HG03571 (cell line): ENCODE data around the gene PLIN3.
"Not testable (repeated sequence)": the region's sequence is repeated elsewhere in the genome, so short reads cannot be mapped to it uniquely, and the experiment has no call there.

Experiments
- ATAC-seq: cut with Tn5 transposase; IDR thresholded peaks from one replicate; pipeline ENCODE4 v1.9.1; 2021; ENCODE audit not compliant: unreplicated experiment

Gene PLIN3

DNA sequence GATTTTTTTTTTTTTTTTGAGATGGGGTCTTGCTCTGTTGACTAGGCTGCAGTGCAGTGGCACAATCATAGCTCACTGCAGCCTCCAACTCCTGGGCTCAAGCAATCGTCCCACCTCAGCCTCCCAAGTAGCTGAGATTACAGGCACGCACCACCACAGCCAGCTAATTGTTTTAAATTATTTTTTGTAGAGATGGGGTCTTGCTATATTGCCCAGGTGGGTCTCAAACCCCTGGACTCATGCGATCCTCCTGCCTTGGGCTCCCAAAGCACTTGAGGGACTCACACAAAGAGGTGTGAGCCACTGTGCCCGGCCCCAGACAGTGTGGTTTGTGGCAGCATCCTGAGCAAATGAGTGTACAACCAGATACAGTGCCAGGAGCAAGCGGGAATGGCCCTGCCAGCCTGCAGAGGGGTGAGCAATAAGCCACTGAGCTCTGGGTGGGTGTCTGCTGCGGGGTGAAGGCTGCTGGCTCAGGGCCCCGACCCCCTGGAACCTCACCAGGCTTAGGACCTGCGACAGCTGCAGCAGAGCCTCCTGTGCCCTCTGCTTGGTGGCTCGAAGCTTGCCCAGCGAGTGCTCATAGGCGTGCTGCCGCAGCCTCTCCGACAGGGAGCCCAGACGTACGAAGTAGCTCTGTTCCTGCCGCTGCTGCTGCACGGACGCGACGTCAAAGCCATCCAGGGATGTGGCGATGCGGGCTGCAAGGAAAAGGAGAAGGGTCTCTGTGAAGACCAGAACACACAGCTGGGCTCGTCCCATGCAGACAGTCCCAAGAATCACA, 20.1 kb downstream of the PLIN3 start:
- ATAC-seq: no peak

DNA sequence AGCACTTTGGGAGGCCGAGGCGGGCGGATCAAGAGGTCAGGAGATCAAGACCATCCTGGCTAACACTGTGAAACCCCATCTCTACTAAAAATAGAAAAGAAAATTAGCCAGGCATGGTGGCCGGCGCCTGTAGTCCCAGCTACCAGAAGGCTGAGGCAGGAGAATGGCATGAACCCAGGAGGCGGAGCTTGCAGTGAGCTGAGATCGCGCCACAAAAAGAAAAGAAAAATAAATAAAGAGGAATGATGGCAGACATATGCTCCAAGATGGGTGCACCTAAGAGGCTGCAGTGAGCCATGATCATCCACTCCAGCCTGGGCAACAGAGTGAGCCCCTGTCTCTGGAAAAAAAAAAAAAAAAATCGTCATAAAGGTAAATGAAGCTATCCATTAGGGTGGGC, 21.5 kb downstream of the PLIN3 start:
- ATAC-seq: not testable (repeated sequence)

DNA sequence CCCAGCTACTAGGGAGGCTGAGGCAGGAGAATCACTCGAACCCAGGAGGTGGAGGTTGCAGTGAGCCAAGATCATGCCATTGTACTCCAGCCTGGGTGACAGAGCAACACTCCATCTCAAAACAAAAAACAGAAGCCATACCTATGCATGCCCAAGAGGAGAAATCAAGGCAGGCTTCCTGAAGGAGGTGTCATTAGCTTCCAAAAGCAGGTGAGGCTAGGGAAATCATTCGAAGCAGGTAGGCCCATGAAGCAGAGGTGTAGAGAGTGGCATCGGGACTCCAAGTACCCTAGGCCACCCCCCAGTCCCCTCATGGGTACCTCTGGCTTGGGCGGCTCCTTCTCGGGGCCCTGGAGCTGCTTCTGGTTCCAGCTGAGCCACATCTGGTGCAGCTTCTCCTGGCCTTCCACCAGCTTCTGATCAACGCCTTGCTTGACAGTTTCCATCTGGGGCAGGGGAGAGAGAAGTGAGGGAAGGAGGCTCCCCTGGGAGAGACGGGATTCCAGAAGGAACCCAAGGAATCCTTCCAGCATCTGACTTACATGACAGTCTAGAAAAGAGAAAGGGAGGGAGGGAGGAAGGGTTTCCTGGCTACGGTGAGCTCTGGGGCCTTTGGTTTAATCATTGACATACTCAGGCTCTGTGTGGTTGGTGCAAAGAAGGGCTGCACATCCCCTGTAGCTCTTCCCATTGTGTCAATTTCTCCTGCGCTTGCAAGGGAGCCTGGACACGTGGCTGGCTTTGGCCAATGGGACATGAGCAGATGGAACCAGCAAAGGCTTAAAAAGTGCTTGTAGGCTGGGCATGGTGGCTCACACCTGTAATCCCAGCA, 22.9 kb downstream of the PLIN3 start:
- ATAC-seq: no peak

GRCh38 chr19:4843647-4843965, 23.9 kb downstream of the PLIN3 start:
- ATAC-seq: no peak

DNA sequence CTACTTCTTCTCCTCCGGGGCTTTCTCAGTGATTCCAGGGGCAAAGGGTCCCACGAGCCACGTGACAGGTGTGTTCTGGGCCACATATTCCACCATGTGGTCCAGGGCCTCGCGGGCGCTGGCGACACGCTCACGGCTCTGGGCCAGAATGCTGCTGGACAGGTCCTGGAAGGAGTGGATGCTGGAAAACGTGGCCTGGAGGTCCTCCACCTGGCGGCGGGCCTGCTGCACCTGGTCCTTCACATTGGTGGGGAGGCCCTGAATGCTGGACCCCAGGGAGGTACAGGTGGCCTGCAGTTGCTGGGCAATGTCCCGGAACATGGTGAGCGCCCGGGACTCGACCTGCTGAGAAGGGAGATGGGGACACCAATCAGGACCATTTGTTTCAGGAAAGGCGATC, 28.3 kb downstream of the PLIN3 start:
- ATAC-seq: no peak

DNA sequence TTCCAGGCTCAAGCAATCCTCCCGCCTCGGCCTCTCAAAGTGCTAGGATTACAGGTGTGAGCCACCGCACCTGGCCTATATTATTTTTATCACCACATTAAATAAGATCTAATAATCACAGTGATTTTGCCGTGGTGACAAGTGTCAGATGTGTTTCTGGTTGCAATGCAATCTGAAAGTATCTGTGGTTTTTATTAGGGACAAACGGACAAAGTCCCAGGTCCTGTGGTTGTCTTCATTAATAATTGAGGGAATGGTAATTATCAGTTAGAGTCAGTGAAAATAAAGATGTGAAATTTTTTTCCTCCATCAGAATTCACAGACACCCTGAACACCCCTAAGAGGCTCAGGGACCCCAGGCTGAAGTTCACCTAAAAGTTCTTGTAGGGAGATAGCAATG, 34.7 kb downstream of the PLIN3 start:
- no peak for ATAC-seq

GRCh38 chr19:4831979-4832340, 35.5 kb downstream of the PLIN3 start:
- not testable (repeated sequence) for ATAC-seq

- ATAC-seq: peak; percentile 58
These were observed 36.0 kb downstream of the PLIN3 start, which contains the start of gene TICAM1 for GRCh38 chr19:4831304-4831978. TICAM1 (minus strand) TSS chr19:4831712; CDS start chr19:4818377, 13,335 bp downstream.

- no peak for ATAC-seq
These were observed 36.6 kb downstream of the PLIN3 start for GRCh38 chr19:4830768-4831265.

- no peak for ATAC-seq
These were observed 37.1 kb downstream of the PLIN3 start for GRCh38 chr19:4830332-4830731.

- no peak for ATAC-seq
These were observed 38.3 kb downstream of the PLIN3 start for GRCh38 chr19:4829001-4829712.

GRCh38 chr19:4823577-4823976, 43.9 kb downstream of the PLIN3 start:
- no peak for ATAC-seq

DNA sequence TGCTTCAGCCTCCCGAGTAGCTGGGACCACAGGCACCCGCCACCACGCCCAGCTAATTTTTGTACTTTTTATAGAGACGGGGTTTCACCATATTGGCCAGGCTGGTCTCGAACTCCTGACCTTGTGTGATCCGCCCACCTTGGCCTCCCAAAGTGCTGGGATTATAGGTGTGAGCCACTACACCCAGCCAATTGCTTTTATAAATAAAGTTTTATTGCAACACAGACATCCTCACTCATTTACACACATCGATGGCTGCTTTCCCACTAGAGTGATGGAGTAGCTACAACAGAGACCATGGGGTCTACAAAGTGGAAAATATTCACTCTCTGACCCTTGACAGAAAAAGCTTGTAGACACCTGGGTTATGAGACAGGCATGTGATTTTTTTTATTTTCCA, 45.1 kb downstream of the PLIN3 start:
- not testable (repeated sequence) for ATAC-seq

GRCh38 chr19:4821265-4821664, 46.2 kb downstream of the PLIN3 start:
- no peak for ATAC-seq

GRCh38 chr19:4817467-4818277, 49.8 kb downstream of the PLIN3 start:
- ATAC-seq: no peak

- no peak for ATAC-seq
These were observed 50.6 kb downstream of the PLIN3 start for GRCh38 chr19:4816950-4817278.

GRCh38 chr19:4816202-4816949, 51.1 kb downstream of the PLIN3 start:
- no peak for ATAC-seq

- no peak for ATAC-seq
These were observed 51.9 kb downstream of the PLIN3 start for GRCh38 chr19:4815426-4816201.
